GM19467 (cell line): ENCODE results near the gene KRTAP4-4.
"Not testable (repeated sequence)": the region's sequence is repeated elsewhere in the genome, so short reads cannot be mapped to it uniquely, and the experiment has no call there.

Experiments used
- ATAC-seq: cut with Tn5 transposase; IDR thresholded peaks from one replicate; pipeline ENCODE4 v1.9.1; 2021; ENCODE audit warnings: mild to moderate bottlenecking, moderate library complexity; ENCODE audit not compliant: unreplicated experiment

KRTAP4-4 gene

DNA sequence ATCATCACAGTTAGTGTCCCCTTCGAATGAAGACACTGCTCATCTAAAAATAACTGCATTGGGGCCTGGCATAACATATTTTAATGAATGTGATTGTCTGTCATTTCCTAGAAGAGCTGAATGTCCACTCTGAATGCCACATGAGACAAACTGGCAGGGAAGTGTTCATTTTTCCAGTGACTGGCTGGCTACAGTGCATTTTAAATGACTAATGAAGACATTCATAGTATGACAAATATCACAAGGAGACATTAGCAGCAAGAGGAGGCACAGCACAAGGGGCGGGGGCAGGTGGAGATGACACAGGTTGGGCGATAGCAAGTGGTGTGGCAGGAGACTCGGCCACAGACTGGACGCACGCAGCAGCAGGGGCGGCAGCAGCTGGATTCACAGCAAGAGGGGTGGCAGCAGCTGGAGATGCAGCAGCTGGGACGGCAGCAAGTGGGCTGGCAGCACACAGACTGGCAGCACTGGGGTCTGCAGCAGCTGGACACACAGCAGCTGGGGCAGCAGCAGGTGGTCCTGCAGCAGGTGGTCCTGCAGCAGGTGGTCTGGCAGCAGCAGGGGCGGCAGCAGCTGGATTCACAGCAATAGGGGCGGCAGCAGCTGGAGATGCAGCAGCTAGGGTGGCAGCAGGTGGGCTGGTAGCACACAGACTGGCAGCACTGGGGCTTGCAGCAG lies 11.4 kb downstream of the KRTAP4-4 start:
- ATAC-seq: not testable (repeated sequence)

GRCh38 chr17:41147531-41148204 lies 12.9 kb downstream of the KRTAP4-4 start:
- no peak for ATAC-seq

GRCh38 chr17:41145261-41145660 lies 15.3 kb downstream of the KRTAP4-4 start:
- no peak for ATAC-seq

DNA sequence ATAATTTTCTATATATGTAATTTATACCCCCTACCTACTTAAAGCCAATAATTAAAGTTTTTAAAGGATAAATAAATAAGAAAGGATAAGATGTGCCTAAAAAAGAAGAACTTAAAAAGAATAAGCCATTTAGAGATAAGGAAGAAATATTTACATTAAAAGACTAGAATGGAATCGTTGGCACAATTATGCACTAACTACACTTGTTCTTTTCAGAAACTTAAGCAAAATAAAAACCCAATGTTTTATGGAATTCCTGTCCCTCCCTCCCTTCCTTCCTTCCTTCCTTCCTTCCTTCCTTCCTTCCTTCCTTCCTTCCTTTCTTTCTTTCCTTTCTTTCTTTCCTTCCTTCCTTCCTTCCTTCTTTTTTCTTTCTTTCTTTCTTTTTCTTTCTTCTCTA lies 15.7 kb downstream of the KRTAP4-4 start:
- no peak for ATAC-seq

GRCh38 chr17:41141361-41141760 lies 19.2 kb downstream of the KRTAP4-4 start:
- ATAC-seq: no peak

DNA sequence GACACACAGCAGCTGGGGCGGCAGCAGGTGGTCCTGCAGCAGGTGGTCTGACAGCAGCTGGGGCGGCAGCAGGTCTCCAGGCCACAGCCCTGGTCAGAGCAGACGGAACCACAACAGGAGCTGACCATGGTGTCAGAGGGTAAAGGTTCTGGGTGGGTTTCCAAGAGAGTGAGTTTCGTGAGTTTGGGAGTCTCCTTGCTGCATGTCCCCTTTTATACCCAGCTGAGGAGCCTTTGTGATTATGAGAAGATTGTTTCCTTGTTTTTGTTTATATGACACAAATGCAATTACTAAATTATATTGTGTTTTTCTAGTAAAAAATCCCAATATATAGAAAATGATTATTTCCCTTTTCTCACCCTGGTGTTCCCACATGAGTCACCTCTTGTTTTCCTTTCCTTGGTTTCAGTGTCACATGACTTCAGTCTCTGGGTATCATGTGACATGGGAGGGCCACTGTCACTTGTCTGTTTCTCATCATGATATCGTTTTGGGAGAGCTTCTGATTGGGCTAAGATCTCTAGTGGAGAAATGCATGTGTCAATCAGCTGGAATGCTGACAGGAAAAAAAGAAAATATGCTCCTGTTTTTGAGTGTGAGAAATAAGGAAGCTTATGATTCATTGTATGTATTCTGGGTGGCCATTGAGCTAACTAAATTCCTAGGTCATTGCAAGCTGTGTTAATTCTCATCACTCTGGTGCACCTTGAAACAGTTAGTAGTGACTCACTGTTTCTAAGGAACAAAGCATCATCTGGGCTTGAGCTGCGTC lies 20.0 kb downstream of the KRTAP4-4 start, which contains the start of gene KRTAP4-6:
TSS of gene KRTAP4-6 (minus strand) at position 185 of the 772 bp plus-strand sequence. CDS start at position 128, 57 bp downstream.
- ATAC-seq: no peak

GRCh38 chr17:41139865-41140264 lies 20.7 kb downstream of the KRTAP4-4 start:
- not testable (repeated sequence) for ATAC-seq

GRCh38 chr17:41133880-41134735 lies 26.4 kb downstream of the KRTAP4-4 start:
- no peak for ATAC-seq

- no peak for ATAC-seq
Observed at GRCh38 chr17:41131979-41132378, 28.6 kb downstream of the KRTAP4-4 start.

- no peak for ATAC-seq
Observed at GRCh38 chr17:41127371-41127770, 33.2 kb downstream of the KRTAP4-4 start.

DNA sequence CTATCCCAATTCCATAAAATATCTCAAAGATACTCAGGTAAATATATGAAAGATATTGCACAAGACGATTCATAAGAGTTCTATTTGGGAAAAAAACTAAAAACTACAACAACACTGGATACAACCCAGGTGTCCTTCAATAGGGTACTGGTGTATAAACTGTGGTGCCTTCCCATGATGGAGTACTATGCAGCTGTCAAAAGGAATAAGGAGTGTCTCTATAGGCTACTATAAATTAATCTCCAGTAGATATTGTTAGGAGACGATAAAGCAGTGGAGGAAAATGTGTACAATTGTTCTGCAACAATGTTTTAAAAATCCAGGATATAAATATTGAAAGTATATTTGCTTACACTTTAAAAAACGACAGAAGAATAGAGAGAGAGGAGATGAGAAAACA lies 34.1 kb downstream of the KRTAP4-4 start:
- no peak for ATAC-seq

DNA sequence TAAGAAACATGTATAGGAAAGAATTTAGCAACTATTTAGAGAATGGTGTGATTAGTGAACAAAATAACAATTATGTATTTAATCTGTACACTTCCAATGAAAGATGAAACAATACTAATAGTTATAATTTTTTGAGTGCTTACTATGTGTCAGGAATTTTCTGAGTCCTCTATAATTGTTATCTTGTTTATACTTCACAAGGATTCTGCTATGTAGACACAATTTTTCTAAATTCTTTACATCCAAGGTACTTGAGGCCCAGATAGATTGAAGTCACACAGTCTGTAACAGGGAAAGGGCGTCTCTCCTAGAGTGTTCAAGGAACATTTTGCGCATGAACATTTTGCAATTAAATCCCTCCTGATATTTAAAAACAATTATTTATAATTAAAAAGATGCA lies 35.5 kb downstream of the KRTAP4-4 start:
- no peak for ATAC-seq

DNA sequence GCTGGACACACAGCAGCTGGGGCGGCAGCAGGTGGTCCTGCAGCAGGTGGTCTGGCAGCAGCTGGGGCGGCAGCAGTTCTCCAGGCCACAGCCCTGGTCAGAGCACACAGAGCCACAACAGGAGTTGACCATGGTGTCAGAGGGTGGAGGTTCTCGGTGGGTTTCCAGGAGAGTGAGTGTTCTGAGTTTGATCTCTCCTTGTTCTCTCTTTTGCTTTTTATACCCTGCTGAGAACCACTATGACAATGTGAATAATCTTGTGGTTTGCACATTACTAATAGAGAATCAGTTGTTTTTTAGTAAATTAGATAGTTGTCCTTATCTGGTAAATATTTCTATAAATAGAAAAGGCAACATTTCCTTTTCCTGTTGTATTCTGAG lies 36.6 kb downstream of the KRTAP4-4 start, which contains the start of gene KRTAP4-12:
TSS of gene KRTAP4-12 (minus strand) at position 192 of the 381 bp plus-strand sequence. CDS start at position 132, 60 bp downstream.
- ATAC-seq: not testable (repeated sequence)

DNA sequence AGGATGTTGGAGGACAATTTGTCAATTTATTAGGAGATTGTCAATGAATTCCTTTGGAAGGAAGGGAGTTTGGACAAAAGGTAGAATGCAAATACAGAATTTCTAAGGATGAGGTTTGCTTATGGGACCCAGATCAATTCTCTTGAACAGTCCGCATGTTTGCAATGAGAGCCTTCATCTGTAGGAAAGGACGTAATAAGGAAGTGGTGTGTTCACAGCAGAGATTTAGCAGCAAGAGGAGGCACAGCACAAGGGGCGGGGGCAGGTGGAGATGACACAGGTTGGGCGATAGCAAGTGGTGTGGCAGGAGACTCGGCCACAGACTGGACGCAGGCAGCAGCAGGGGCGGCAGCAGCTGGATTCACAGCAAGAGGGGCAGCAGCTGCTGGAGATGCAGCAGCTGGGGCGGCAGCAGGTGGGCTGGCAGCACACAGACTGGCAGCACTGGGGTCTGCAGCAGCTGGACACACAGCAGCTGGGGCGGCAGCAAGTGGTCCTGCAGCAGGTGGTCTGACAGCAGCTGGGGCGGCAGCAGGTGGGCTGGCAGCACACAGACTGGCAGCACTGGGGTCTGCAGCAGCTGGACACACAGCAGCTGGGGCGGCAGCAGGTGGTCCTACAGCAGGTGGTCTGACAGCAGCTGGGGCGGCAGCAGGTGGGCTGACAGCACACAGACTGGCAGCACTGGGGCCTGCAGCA lies 37.1 kb downstream of the KRTAP4-4 start:
- not testable (repeated sequence) for ATAC-seq

DNA sequence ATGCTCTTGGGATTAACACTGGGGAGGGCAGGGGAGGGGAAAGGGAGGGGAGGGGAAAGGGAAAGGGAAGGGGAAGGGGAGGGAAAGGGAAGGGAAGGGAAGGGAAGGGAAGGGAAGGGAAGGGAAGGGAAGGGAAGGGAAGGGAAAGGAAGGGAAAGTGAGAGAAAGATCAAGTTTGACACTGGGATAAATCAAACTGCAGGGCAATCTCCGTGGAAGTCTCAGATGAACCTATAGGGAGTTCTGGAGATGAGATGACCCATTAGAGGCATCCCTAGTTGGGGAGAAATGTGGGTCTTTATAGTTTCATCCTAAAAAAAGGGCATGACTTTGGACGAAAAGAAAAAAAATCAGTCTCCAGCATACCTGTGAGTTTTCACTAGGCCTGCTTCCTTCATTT lies 38.8 kb downstream of the KRTAP4-4 start:
- no peak for ATAC-seq

- ATAC-seq: not testable (repeated sequence)
Observed at GRCh38 chr17:41119696-41120690, 40.6 kb downstream of the KRTAP4-4 start.

- no peak for ATAC-seq
Observed at GRCh38 chr17:41118721-41119120, 41.8 kb downstream of the KRTAP4-4 start.

- ATAC-seq: not testable (repeated sequence)
Observed at GRCh38 chr17:41117846-41118386, 42.6 kb downstream of the KRTAP4-4 start, which contains the start of gene KRTAP4-11. TSS of gene KRTAP4-11 (minus strand) at chr17:41118373. CDS start at chr17:41118315, 58 bp downstream.
